Lower lobe of right lung (tissue), 2 donors: ENCODE measurements around the gene ADIPOR2. TPM values are rescaled to one million over a fixed set of nuclear protein-coding genes. Genes with fewer than 3 reads are reported as not detected.

Experiments used
- ATAC-seq, 2 donors: fragments of 200-7000 bp; cut with Tn5 transposase; one replicate each; pipeline ENCODE4 v1.9.1; 2020 to 2022; ENCODE audit warnings: mild to moderate bottlenecking in 2 of 2, moderate library complexity in 2 of 2
- DNase-seq: peaks from one replicate; pipeline ENCODE4 v3.0.0-alpha.2; 2020
- H3K27ac ChIP-seq: fragments of 200-600 bp; one replicate; pipeline ENCODE4 v1.8.0; 2022
- H3K27me3 ChIP-seq: fragments of 200-600 bp; one replicate; pipeline ENCODE4 v1.8.0; 2022; ENCODE audit warnings: low read depth
- H3K36me3 ChIP-seq: fragments of 200-600 bp; one replicate; pipeline ENCODE4 v1.8.0; 2022; ENCODE audit warnings: mild to moderate bottlenecking
- H3K4me1 ChIP-seq: fragments of 200-600 bp; one replicate; pipeline ENCODE4 v1.8.0; 2022
- H3K4me3 ChIP-seq: fragments of 200-600 bp; one replicate; pipeline ENCODE4 v1.8.0; 2022; ENCODE audit warnings: mild to moderate bottlenecking
- H3K9me3 ChIP-seq: fragments of 200-600 bp; one replicate; pipeline ENCODE4 v1.8.0; 2022
- intact Hi-C: fragments of 100-400 bp; cut with DNase I; formaldehyde crosslinking; loops from one replicate; pipeline ENCODE4 v1.11.0; 2022
- total RNA-seq: library from RNA; stranded (reverse); fragmentation: NEBNext Ultra II Directional; extraction: Animal tissue kit (Norgen Biotek cat#: 25700); gene quantifications from one replicate; pipeline ENCODE4 v1.2.1, GENCODE V29; 2021
- TF ChIP-seq, protein P1 (sequence below): fragments of 200-600 bp; IDR thresholded peaks from one replicate; pipeline ENCODE4 v1.8.0; 2022; ENCODE audit warnings: antibody characterized with exemption, mild to moderate bottlenecking
- donor health status: DM: no; HTN: yes; CAD: no; lungs with severe emphysema.

ADIPOR2 gene
- total RNA-seq, 1 donor from 2014 or later: 83.8 TPM

DNA sequence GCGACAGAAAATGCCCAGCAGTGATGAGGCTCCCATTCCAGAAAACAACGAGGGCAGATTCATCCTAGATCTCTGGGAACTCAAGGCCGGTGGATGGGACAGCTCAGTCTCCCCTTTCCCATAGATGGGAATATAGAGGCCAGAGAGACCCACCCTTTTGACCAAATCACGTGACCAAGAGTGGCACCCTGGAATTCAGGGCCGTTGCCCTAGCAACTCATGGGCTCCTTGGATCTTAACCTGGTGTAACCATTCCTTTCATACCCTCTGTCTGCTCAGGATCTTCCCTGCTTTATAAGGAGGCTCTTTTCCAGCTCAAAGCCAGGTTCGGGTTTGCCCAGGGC lies 121.0 kb downstream of the ADIPOR2 start:
- Histone ChIP-seq H3K27ac (peak overlapping the region; percentile 74), H3K4me1 (peaks cover 6% of the 10 kb centered on the region), H3K9me3 (no peaks in the 10 kb centered on the region), H3K36me3 (no peaks in the 10 kb centered on the region), H3K27me3 (peaks cover 6% of the 10 kb centered on the region), H3K4me3 (no peak overlapping the region)
- DNase-seq (no peak), ATAC-seq (no peak)
- intact Hi-C loops: loop anchor here (10.0 kb wide), 1 partner anchor 113 kb away; no protein-coding TSS in a partner anchor
- TF ChIP-seq, protein P1, sequence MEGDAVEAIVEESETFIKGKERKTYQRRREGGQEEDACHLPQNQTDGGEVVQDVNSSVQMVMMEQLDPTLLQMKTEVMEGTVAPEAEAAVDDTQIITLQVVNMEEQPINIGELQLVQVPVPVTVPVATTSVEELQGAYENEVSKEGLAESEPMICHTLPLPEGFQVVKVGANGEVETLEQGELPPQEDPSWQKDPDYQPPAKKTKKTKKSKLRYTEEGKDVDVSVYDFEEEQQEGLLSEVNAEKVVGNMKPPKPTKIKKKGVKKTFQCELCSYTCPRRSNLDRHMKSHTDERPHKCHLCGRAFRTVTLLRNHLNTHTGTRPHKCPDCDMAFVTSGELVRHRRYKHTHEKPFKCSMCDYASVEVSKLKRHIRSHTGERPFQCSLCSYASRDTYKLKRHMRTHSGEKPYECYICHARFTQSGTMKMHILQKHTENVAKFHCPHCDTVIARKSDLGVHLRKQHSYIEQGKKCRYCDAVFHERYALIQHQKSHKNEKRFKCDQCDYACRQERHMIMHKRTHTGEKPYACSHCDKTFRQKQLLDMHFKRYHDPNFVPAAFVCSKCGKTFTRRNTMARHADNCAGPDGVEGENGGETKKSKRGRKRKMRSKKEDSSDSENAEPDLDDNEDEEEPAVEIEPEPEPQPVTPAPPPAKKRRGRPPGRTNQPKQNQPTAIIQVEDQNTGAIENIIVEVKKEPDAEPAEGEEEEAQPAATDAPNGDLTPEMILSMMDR: no peak

DNA sequence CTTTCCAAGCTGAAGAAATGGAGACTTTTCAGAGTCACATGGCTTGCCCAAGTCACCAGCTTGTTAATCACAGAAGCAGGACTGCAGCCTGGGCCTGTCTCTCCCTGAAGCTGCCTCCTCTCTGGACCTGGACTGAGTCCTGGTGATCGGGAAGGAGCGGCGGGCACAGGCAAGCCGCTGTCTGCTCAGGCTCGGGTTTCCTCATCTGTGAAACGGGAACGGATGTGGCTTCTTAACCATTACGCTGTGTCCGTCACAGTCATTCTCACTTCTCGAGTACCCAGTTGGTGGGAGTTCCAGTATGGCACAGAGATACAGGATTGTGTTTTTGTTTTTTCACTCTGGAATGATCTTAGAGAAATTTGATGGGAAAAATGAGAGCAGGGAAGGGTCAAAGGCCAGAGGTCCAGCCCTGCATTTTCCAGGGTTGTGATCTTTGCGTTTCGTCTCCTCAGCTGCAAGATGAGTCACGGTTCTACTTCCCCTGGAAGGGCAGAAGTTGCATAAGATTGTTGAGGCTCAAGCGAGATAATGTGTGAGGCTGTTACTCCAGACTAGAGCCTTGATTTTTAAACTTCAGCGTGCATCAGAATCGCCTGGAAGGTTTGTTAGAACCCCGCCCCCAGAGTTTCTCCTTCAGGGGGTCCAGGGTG lies 121.9 kb downstream of the ADIPOR2 start:
- peak; percentile 72 to 76 for ATAC-seq
- Histone ChIP-seq H3K27ac (peak overlapping the region; percentile 74), H3K4me1 (peaks cover 6% of the 10 kb centered on the region), H3K27me3 (peaks cover 6% of the 10 kb centered on the region), H3K9me3 (no peaks in the 10 kb centered on the region), H3K36me3 (no peaks in the 10 kb centered on the region), H3K4me3 (no peak overlapping the region)
- TF ChIP-seq, protein P1: no peak
- intact Hi-C loops: loop anchor here (10.0 kb wide), 1 partner anchor 112 kb away; no protein-coding TSS in a partner anchor
- peak; percentile 76 for DNase-seq

DNA sequence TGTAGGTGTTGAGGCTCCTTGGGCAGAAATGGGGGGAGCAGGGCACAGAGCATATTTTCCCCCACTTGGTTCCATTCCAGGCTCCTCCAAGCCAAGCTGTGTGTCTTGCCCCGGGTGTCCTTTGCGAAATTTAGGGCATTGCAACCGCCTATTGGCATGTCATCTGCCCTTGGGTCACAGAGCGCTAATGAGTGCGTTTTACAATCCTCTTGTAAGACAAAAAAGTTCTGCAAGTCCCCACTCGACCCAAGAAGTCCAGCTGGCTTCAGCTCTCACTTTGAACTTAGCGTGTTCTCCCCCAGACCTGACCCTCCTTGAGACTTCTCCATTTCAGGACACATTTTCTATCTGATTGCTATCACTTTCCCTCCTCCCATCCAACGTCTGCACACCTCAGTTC lies 123.4 kb downstream of the ADIPOR2 start:
- no peak overlapping the region for H3K4me3 ChIP-seq
- intact Hi-C loops: loop anchor here (10.0 kb wide), 1 partner anchor 111 kb away; no protein-coding TSS in a partner anchor
- no peak for ATAC-seq

DNA sequence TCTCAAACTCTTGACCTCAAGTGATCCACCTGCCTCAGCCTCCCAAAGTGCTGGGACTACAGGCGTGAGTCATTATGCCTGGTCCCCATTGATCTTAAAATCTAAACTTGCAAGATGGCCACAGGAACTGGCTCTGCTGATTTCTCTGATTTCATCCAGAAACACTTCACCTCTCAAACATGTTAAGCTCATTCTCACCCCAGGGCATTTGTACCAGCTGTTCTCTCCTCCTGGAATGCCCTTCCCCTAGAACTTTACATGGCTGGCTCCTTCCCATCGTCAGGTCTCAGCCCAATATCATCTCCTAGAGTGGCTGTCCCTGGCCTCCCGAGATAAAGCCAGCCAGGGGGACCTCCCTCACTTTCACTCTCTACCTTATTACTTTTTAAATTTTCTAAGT lies 124.2 kb downstream of the ADIPOR2 start:
- ATAC-seq: no peak
- H3K36me3 ChIP-seq: no peaks in the 10 kb centered on the region
- intact Hi-C loops: loop anchor here (10.0 kb wide), 1 partner anchor 110 kb away; no protein-coding TSS in a partner anchor
- peaks cover 17% of the 10 kb centered on the region for H3K27me3 ChIP-seq
- TF ChIP-seq, protein P1: no peak
- DNase-seq: no peak
- no peaks in the 10 kb centered on the region for H3K9me3 ChIP-seq
- H3K4me1 ChIP-seq: peaks cover 11% of the 10 kb centered on the region
- no peak overlapping the region for H3K27ac ChIP-seq
- H3K4me3 ChIP-seq: no peak overlapping the region

More for the DNA sequence above, 123.4 kb downstream of the ADIPOR2 start:
- Histone ChIP-seq H3K27me3 (peaks cover 10% of the 10 kb centered on the region), H3K4me1 (peaks cover 6% of the 10 kb centered on the region), H3K36me3 (no peaks in the 10 kb centered on the region), H3K9me3 (no peaks in the 10 kb centered on the region), H3K27ac (no peak overlapping the region)
- no peak for DNase-seq
- TF ChIP-seq, protein P1: no peak

DNA sequence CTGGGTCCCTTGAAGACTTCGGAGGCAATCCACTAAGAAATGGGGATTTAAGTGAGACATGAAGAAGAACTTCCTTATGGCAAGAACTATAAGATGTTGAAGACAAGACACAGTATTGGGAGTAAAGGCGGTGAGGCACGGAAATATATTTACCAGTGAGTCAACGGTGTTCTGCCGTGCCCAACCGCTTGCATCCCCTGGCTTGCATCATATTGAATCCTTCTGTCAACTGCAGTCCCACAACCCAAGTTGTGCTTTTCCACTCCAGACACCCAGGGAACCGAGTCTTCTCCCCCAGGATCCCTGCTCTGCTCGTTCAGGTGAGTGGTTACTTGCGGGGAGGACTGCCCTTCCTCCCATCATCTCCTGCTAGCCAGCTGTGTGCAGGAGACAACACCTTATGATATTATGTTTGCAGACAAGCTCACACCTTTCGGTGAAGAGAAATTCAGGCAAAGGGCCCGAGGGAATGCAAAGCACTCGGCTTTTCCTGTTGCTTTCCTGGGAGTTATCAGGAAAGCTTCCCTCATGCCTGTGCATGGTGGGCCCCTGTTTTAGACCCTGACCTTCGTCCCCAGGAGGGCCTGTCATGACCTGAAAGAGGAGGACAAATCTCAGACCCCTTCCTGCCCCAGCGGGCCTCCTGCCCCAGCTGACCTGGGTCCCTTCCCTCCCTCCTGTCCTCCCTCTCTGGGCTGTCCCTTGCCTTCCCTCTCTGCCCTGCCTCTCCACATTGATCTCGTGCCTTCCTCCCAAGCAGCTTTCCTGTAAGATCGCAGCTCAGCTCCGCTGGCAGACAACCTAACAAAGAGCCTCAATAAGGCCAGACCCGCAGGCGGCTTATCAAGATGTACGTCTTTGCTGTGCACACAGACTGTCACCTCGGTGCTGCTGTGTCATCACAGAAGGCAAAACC lies 125.2 kb downstream of the ADIPOR2 start:
- peaks cover 13% of the 10 kb centered on the region for H3K4me1 ChIP-seq
- no peak overlapping the region for H3K4me3 ChIP-seq
- no peak for ATAC-seq
- peaks cover 26% of the 10 kb centered on the region for H3K27me3 ChIP-seq
- no peaks in the 10 kb centered on the region for H3K9me3 ChIP-seq
- no peaks in the 10 kb centered on the region for H3K36me3 ChIP-seq
- DNase-seq: no peak
- TF ChIP-seq, protein P1: no peak
- intact Hi-C loops: loop anchor here (10.0 kb wide), 1 partner anchor 109 kb away; no protein-coding TSS in a partner anchor
- no peak overlapping the region for H3K27ac ChIP-seq
